ENCODE results near the gene TRIAP1. TPM values are rescaled to one million over a fixed set of nuclear protein-coding genes. Genes with fewer than 3 reads are reported as not detected.

The TRIAP1 gene
- total and polyA plus RNA-seq, 8 donors = 4.7 to 40.6 (median 14.7) TPM

DNA sequence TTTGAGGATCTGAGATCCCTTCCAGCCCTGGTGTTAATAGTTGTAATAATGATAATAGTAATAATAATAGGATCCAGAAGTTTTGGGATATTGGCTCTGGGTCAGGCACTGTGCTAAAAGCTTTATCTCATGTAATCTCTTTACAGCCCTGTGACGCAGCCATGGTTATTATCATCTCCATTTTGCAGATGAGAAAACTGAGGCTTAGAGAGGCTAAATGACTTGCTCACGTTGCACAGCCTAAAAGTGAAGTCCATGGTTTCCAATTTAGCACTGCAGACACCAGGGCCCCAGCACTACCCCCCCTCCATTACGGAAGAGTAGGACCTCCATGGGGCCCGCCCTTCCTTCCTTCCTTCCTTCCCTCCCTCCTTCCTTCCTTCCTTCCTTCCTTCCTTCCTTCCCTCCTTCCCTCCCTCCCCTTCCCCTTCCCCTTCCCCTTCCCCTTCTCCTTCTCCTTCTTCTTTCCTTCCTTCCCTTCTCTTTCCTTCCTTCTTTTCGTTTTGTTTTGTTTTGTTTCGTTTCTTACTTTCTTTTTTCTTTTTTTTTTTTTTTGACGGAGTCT, 23.2 kb downstream of the TRIAP1 start:
- 63 to 81% (median 68%) methylated on average over 6 to 7 of the region's 7 CpGs for WGBS, 5 donors
- no peaks in the 10 kb centered on the region for H3K9me3 ChIP-seq
- intact Hi-C loops (cut with DNase I; ENCODE audit: low total_unique reads) = no loop called here
- H3K27ac ChIP-seq = no peak overlapping the region
- H3K36me3 ChIP-seq = no peaks in the 10 kb centered on the region
- H3K4me1 ChIP-seq = no peaks in the 10 kb centered on the region
- no peak for TF ChIP-seq EP300 (IDR thresholded peaks at IDR 0.05)
- TF ChIP-seq, protein P1, sequence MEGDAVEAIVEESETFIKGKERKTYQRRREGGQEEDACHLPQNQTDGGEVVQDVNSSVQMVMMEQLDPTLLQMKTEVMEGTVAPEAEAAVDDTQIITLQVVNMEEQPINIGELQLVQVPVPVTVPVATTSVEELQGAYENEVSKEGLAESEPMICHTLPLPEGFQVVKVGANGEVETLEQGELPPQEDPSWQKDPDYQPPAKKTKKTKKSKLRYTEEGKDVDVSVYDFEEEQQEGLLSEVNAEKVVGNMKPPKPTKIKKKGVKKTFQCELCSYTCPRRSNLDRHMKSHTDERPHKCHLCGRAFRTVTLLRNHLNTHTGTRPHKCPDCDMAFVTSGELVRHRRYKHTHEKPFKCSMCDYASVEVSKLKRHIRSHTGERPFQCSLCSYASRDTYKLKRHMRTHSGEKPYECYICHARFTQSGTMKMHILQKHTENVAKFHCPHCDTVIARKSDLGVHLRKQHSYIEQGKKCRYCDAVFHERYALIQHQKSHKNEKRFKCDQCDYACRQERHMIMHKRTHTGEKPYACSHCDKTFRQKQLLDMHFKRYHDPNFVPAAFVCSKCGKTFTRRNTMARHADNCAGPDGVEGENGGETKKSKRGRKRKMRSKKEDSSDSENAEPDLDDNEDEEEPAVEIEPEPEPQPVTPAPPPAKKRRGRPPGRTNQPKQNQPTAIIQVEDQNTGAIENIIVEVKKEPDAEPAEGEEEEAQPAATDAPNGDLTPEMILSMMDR (IDR thresholded peaks at IDR 0.05) = no peak
- no peak for TF ChIP-seq POLR2AphosphoS5 (IDR thresholded peaks at IDR 0.05)
- TF ChIP-seq POLR2A (IDR thresholded peaks at IDR 0.05) = no peak
- no peak for DNase-seq
- H3K27me3 ChIP-seq = no peaks in the 10 kb centered on the region
- H3K4me3 ChIP-seq = no peak overlapping the region

DNA sequence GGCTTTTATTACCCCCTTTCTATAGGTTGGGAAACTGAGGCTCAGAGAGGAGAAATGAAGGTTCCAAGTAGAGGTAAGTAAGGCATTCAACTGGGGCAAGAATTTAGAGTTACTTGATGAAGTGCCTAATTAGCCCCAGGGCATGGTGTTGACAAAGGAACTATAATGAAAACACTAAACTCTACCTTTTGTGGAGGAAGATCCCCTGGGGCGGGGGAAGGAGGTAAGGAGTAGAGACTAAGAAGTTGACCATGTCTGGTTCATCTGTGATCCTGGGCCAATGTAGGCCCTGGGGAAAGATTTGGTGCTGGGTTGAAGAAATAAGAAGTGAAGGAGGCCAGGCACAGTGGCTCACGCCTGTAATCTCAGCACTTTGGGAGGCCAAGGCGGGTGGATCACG, 24.5 kb downstream of the TRIAP1 start:
- TF ChIP-seq, protein P1 (IDR thresholded peaks at IDR 0.05) = no peak
- no peak for TF ChIP-seq POLR2AphosphoS5 (IDR thresholded peaks at IDR 0.05)
- Histone ChIP-seq H3K27me3 (no peaks in the 10 kb centered on the region), H3K36me3 (no peaks in the 10 kb centered on the region), H3K27ac (no peak overlapping the region), H3K9me3 (no peaks in the 10 kb centered on the region), H3K4me1 (no peaks in the 10 kb centered on the region), H3K4me3 (no peak overlapping the region)
- no peak for DNase-seq
- intact Hi-C loops (cut with DNase I; ENCODE audit: low total_unique reads) = no loop called here
- 83 to 94% (median 88%) methylated on average over 4 of the region's 4 CpGs for WGBS, 5 donors

DNA sequence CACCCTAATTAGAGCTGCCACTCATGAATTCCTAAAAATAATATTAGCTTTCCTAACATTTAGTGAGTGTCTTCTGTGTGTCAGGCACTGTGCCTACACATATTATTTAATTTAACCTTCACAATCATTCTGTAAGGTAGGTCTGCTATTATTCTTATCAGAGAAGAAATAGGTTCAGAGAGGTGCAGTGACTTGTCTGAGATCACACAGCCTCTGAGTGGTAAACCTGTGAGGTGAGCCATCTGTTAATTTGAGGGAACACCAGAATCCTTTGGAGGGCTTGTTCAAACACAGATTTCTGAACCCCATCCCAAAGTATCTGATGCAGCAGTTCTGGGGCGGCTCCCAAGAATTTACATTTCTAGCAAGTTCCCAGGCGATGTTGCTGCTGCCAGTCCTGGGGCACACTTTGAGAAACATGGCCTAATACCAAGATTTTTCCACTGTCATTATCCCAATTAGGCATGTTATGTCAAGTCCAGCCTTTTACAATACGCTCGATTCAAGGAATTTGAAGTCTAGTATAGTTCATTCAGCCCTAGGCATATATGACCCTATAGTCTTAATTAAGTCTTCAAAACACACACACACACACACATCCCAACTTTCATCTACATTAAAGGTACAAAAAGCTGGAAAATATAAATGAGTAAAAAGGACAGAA, 28.1 kb downstream of the TRIAP1 start:
- Histone ChIP-seq H3K4me1 (peaks cover 0 to 7% (median 2%) of the 10 kb centered on the region in 4 donors), H3K4me3 (no peak overlapping the region), H3K27me3 (no peaks in the 10 kb centered on the region), H3K9me3 (no peaks in the 10 kb centered on the region), H3K36me3 (no peaks in the 10 kb centered on the region), H3K27ac (no peak overlapping the region)
- DNase-seq = no peak
- 87 to 95% (median 91%) methylated on average over 4 of the region's 4 CpGs for WGBS, 5 donors
- intact Hi-C loops (cut with DNase I; ENCODE audit: low total_unique reads) = no loop called here
- TF ChIP-seq POLR2A (IDR thresholded peaks at IDR 0.05) = no peak
- TF ChIP-seq, protein P1 (IDR thresholded peaks at IDR 0.05) = no peak
- no peak for TF ChIP-seq POLR2AphosphoS5 (IDR thresholded peaks at IDR 0.05)
- TF ChIP-seq EP300 (IDR thresholded peaks at IDR 0.05) = no peak

DNA sequence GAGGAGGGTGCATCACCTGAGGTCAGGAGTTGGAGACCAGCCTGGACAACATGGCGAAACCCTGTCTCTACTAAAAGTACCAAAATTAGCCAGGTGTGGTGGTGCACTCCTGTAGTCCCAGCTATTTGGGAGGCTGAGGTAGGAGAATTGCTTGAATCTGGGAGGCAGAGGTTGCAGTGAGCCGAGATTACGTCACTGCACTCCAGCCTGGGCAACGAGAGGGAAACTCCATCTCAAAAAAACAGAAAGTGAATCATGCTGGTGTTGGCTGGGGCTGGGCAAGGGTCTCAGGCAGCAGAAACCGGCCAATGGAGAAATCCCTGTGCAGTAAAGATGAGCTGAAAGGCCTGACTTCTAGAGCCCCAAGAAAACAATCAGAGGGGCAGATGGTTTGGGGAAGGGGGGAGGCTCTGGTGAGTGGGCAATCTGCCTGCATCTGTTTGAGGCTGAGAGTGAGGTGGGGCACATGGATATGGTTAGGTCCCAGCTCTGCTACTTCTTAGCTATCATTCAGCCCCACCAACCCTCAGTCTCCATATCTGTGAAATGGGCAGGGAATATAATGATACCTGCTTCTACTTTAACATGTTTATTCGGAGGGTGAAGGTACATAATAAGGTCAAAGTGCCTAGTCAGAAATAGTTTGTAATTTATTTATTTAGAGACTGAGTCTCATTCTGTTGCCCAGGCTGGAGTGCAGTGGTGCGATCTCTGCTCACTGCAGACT, 29.5 kb downstream of the TRIAP1 start:
- H3K4me3 ChIP-seq = no peak overlapping the region
- no peaks in the 10 kb centered on the region for H3K27me3 ChIP-seq
- TF ChIP-seq POLR2A (IDR thresholded peaks at IDR 0.05) (no peak), EP300 (IDR thresholded peaks at IDR 0.05) (no peak), POLR2AphosphoS5 (IDR thresholded peaks at IDR 0.05) (no peak)
- TF ChIP-seq, protein P1 (IDR thresholded peaks at IDR 0.05) = no peak
- H3K4me1 ChIP-seq = peaks cover 0 to 7% (median 2%) of the 10 kb centered on the region in 4 donors
- WGBS, 5 donors = 80 to 88% (median 82%) methylated on average over 7 of the region's 7 CpGs
- H3K9me3 ChIP-seq = no peaks in the 10 kb centered on the region
- H3K27ac ChIP-seq = no peak overlapping the region
- DNase-seq = no peak
- no peaks in the 10 kb centered on the region for H3K36me3 ChIP-seq
- intact Hi-C loops (cut with DNase I; ENCODE audit: low total_unique reads) = no loop called here
